Measurements from ENCODE around the gene SLCO1C1.
"Not testable (repeated sequence)": the region's sequence is repeated elsewhere in the genome, so short reads cannot be mapped to it uniquely, and the experiment has no call there.

The SLCO1C1 gene

GRCh38 chr12:20695232-20695631 lies at the start of gene SLCO1C1:
Gene SLCO1C1, plus strand, starts transcription at chr12:20695332. Its CDS starts 4,245 bp downstream, at chr12:20699577.
- peak in 3 of 14 donors; percentile 3 to 21 (median 11) for DNase-seq

- DNase-seq, result no peak
These were observed 48.8 kb upstream of the SLCO1C1 start for GRCh38 chr12:20646239-20646827.

GRCh38 chr12:20653871-20654270 lies 41.3 kb upstream of the SLCO1C1 start:
- no peak for DNase-seq

- no peak for DNase-seq
These were observed 38.5 kb upstream of the SLCO1C1 start for GRCh38 chr12:20656600-20656999.

GRCh38 chr12:20657496-20657895 lies 37.6 kb upstream of the SLCO1C1 start:
- peak in 1 of 14 donors; percentile 0 for DNase-seq

- DNase-seq, result no peak
These were observed 13.8 kb upstream of the SLCO1C1 start for GRCh38 chr12:20681334-20681733.

- peak in 5 of 14 donors; percentile 3 to 38 (median 9) for DNase-seq
These were observed 1.2 kb downstream of the SLCO1C1 start for GRCh38 chr12:20696181-20696905.

- no peak for DNase-seq
These were observed 6.0 kb downstream of the SLCO1C1 start for GRCh38 chr12:20701106-20701505.

- DNase-seq, result no peak
These were observed 9.7 kb downstream of the SLCO1C1 start for GRCh38 chr12:20704860-20705259.

GRCh38 chr12:20711846-20712245 lies 16.7 kb downstream of the SLCO1C1 start:
- no peak for DNase-seq

- DNase-seq, result no peak
These were observed 20.9 kb downstream of the SLCO1C1 start for GRCh38 chr12:20716037-20716436.

GRCh38 chr12:20716985-20717384 lies 21.9 kb downstream of the SLCO1C1 start:
- DNase-seq, result no peak

GRCh38 chr12:20718294-20718693 lies 23.2 kb downstream of the SLCO1C1 start:
- no peak for DNase-seq

- no peak for DNase-seq
These were observed 27.0 kb downstream of the SLCO1C1 start for GRCh38 chr12:20722142-20722541.

GRCh38 chr12:20731274-20731673 lies 36.1 kb downstream of the SLCO1C1 start:
- no peak for DNase-seq

- DNase-seq, result no peak
These were observed 45.8 kb downstream of the SLCO1C1 start for GRCh38 chr12:20740972-20741371.

- DNase-seq, result no peak
These were observed 53.1 kb downstream of the SLCO1C1 start for GRCh38 chr12:20748198-20748597.

- DNase-seq, result no peak
These were observed 55.9 kb downstream of the SLCO1C1 start for GRCh38 chr12:20751046-20751445.

GRCh38 chr12:20777420-20777819 lies 82.3 kb downstream of the SLCO1C1 start:
- no peak for DNase-seq

GRCh38 chr12:20778969-20779368 lies 83.8 kb downstream of the SLCO1C1 start:
- DNase-seq, result no peak

GRCh38 chr12:20779971-20780370 lies 84.8 kb downstream of the SLCO1C1 start:
- DNase-seq, result not testable (repeated sequence)

GRCh38 chr12:20783796-20784357 lies 88.7 kb downstream of the SLCO1C1 start:
- not testable (repeated sequence) for DNase-seq

- no peak for DNase-seq
These were observed 97.8 kb downstream of the SLCO1C1 start for GRCh38 chr12:20792971-20793370.

- no peak for DNase-seq
These were observed 103.4 kb downstream of the SLCO1C1 start for GRCh38 chr12:20798554-20798953.

Data from C1 segment of cervical spinal cord (tissue), 14 donors.